OCI-LY3 (cell line): ENCODE data around the gene GARRE1.

ENCODE experiments used
- H2AFZ ChIP-seq: fragments of 200-600, 300-600 bp; shearing (Covaris generic); 2 replicates; pipeline ENCODE4 v1.6.0; 2014; ENCODE audit warnings: antibody characterized with exemption, low read depth, low read length
- H3K27ac ChIP-seq: fragments of 200-600, 300-600 bp; sonication (generic); 2 replicates; pipeline ENCODE4 v1.5.1; 2014; ENCODE audit warnings: mild to moderate bottlenecking, low read length, moderate library complexity, mixed read lengths
- H3K27me3 ChIP-seq: fragments of 200-600, 300-600 bp; sonication (generic); 2 replicates; pipeline ENCODE4 v1.6.1; 2014; ENCODE audit warnings: low read depth, low read length, mixed read lengths
- H3K36me3 ChIP-seq: fragments of 200-600, 300-600 bp; sonication (generic); replicated peaks from 2 replicates; pipeline ENCODE3; 2014; ENCODE audit warnings: low read depth, low read length, mixed read lengths
- H3K4me1 ChIP-seq: fragments of 300-600, 200-600 bp; sonication (generic); 2 replicates; pipeline ENCODE4 v1.6.1; 2014; ENCODE audit warnings: low read length, mixed read lengths
- H3K4me2 ChIP-seq: fragments of 200-600, 300-600 bp; sonication (generic); 2 replicates; pipeline ENCODE4 v1.6.1; 2014; ENCODE audit warnings: low read length, mixed read lengths
- H3K4me3 ChIP-seq: fragments of 300-600, 200-600 bp; sonication (generic); 2 replicates; pipeline ENCODE4 v1.5.1; 2014; ENCODE audit warnings: antibody characterized with exemption, mild to moderate bottlenecking, low read length, moderate library complexity
- H3K79me2 ChIP-seq: fragments of 300-600, 200-600 bp; shearing (Covaris generic); 2 replicates; pipeline ENCODE4 v1.6.1; 2014; ENCODE audit warnings: mild to moderate bottlenecking, low read length, mixed read lengths
- H3K9ac ChIP-seq: fragments of 300-600, 200-600 bp; shearing (Covaris generic); 2 replicates; pipeline ENCODE4 v1.6.0; 2014; ENCODE audit warnings: mild to moderate bottlenecking, low read length, moderate library complexity
- H3K9me3 ChIP-seq: fragments of 200-600, 300-600 bp; shearing (Covaris generic); 2 replicates; pipeline ENCODE4 v1.6.1; 2014; ENCODE audit warnings: low read length, mixed read lengths; ENCODE audit not compliant: insufficient read depth
- H4K20me1 ChIP-seq: fragments of 200-600, 300-600 bp; sonication (generic); 2 replicates; pipeline ENCODE4 v1.6.1; 2016; ENCODE audit warnings: low read length, mixed read lengths; ENCODE audit not compliant: insufficient read depth
- CTCF ChIP-seq: fragments of 200-600, 300-600 bp; sonication (generic); IDR thresholded peaks from 2 replicates; pipeline ENCODE4 v1.5.1; 2014; ENCODE audit warnings: antibody characterized with exemption, low read length, low read depth
- EZH2phosphoT487 ChIP-seq: fragments of 200-600 bp; shearing (Covaris generic); IDR thresholded peaks from 2 replicates; pipeline ENCODE4 v1.6.1; 2018; ENCODE audit warnings: antibody characterized with exemption, mixed run types, low read depth

GARRE1 gene

GRCh38 chr19:34259367-34260095 lies 5.2 kb downstream of the GARRE1 start:
- H3K9me3 ChIP-seq, result no peaks in the 10 kb centered on the region
- peaks cover 26% of the 10 kb centered on the region for H3K79me2 ChIP-seq

GRCh38 chr19:34260771-34261173 lies 6.4 kb downstream of the GARRE1 start:
- Histone ChIP-seq H3K4me1 (peaks cover 9% of the 10 kb centered on the region; the same call in 1 of the 2 replicates), H3K27me3 (no peaks in the 10 kb centered on the region), H3K9me3 (no peaks in the 10 kb centered on the region), H3K36me3 (peaks cover 4% of the 10 kb centered on the region), H3K9ac (no peak overlapping the region), H3K79me2 (peaks cover 17% of the 10 kb centered on the region), H3K4me3 (no peak overlapping the region), H3K4me2 (no peak overlapping the region), H3K27ac (no peak overlapping the region), H4K20me1 (peaks cover 3% of the 10 kb centered on the region; the same call in 1 of the 2 replicates), H2AFZ (no peak overlapping the region)
- TF ChIP-seq CTCF, result no peak
- TF ChIP-seq EZH2phosphoT487, result no peak

More at GRCh38 chr19:34259367-34260095, 5.2 kb downstream of the GARRE1 start:
- TF ChIP-seq EZH2phosphoT487 (no peak), CTCF (no peak)
- Histone ChIP-seq H3K36me3 (peaks cover 4% of the 10 kb centered on the region), H2AFZ (no peak overlapping the region), H3K27me3 (no peaks in the 10 kb centered on the region), H3K4me3 (no peak overlapping the region), H3K4me1 (peaks cover 14% of the 10 kb centered on the region), H3K4me2 (no peak overlapping the region), H3K9ac (no peak overlapping the region), H4K20me1 (no peaks in the 10 kb centered on the region), H3K27ac (no peak overlapping the region)

DNA sequence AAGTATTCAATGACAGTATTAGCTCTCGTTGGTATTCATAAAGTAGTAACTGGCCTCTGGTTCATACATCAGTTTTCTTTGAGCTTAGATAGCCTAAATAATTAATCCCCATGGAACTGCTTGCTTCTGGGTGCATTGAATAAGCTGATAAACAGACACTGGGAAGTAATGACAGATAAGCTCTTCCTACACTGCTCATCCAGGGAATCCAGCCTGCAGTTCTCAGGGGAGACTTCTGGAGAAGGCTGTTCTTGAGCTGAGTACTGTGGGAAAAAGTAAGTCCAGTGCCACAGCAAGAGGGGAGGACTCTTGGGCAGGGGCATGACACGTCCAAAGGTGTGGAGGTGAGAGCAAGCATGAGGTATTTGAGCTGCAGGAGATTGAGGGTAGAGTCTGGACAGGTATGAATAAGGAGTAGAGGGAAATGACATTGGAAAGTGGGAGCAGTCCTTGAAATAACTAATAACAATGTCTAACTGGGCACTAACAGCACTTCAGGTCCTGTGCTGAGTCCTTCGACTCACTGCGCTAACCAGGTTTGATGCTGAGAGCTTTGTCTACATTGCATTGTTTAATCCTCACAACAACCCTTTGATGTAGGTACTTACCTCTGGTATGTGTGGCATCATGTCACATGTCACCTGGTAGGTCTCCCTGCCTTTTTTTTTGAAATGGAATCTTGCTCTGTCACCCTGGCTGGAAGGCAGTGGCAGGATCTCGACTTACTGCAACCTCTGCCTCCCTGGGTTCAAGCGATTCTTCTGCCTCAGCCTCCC lies 7.2 kb downstream of the GARRE1 start:
- Histone ChIP-seq H3K27me3 (no peaks in the 10 kb centered on the region), H2AFZ (no peak overlapping the region), H3K4me3 (no peak overlapping the region), H3K4me2 (no peak overlapping the region), H3K9me3 (no peaks in the 10 kb centered on the region), H3K4me1 (peaks cover 9% of the 10 kb centered on the region; the same call in 1 of the 2 replicates), H3K27ac (no peak overlapping the region), H4K20me1 (peaks cover 3% of the 10 kb centered on the region; the same call in 1 of the 2 replicates), H3K9ac (no peak overlapping the region), H3K79me2 (peaks cover 12% of the 10 kb centered on the region), H3K36me3 (peaks cover 4% of the 10 kb centered on the region)
- TF ChIP-seq EZH2phosphoT487 (no peak), CTCF (no peak)

- H3K27me3 ChIP-seq, result no peaks in the 10 kb centered on the region
- no peak overlapping the region for H2AFZ ChIP-seq
- no peak overlapping the region for H3K4me2 ChIP-seq
- no peak overlapping the region for H3K9ac ChIP-seq
- TF ChIP-seq EZH2phosphoT487 (no peak), CTCF (no peak)
- peaks cover 3% of the 10 kb centered on the region; the same call in 1 of the 2 replicates for H4K20me1 ChIP-seq
- no peak overlapping the region for H3K4me3 ChIP-seq
- 0 out of 2 replicates have a peak, but pooled peaks cover 5% of the 10 kb centered on the region for H3K79me2 ChIP-seq
- H3K36me3 ChIP-seq, result peaks cover 4% of the 10 kb centered on the region
- peaks cover 9% of the 10 kb centered on the region; the same call in 1 of the 2 replicates for H3K4me1 ChIP-seq
- no peak overlapping the region for H3K27ac ChIP-seq
- no peaks in the 10 kb centered on the region for H3K9me3 ChIP-seq
Measured at GRCh38 chr19:34263745-34264237, 9.4 kb downstream of the GARRE1 start.
